Stimulated activated CD4-positive, alpha-beta T cell treated with anti-CD3 and anti-CD28 coated beads, TNF-alpha, amount 100 ng/mL, for 1 hour (primary cell): ENCODE measurements around the gene ABCC4.

ENCODE experiments used
- DNase-seq, 3 donors: peaks; one replicate each; pipeline ENCODE4 v3.0.0-alpha.2; 2020; ENCODE audit warnings: low read depth in 3 of 3, low spot score in 1 of 3

The ABCC4 gene

GRCh38 chr13:95159458-95159857 is 141.8 kb downstream of the ABCC4 start:
- no peak for DNase-seq

GRCh38 chr13:95156208-95156607 is 145.0 kb downstream of the ABCC4 start:
- DNase-seq = no peak

DNA sequence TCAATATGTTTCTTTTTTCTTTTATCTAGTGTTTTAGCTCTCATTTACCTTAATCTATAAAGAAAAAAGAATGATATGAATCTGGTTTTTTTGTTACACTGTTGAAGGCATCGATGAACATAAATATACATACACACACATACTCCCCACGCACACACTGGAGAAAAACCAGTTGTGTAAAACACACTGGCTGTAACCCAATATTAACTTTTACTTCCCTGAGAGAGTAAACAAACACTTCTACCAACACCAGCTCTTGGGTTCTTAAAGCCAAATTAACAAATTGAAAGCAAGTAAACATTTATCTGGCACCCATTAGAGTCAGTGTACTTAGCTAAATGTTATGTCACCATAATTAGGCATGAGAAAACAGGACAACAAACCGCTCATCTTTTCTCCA is 145.7 kb downstream of the ABCC4 start:
- DNase-seq = no peak

GRCh38 chr13:95155093-95155492 is 146.2 kb downstream of the ABCC4 start:
- DNase-seq = no peak

GRCh38 chr13:95154413-95154886 is 146.8 kb downstream of the ABCC4 start:
- no peak for DNase-seq

- DNase-seq = no peak
Measured at GRCh38 chr13:95153647-95154412, 147.4 kb downstream of the ABCC4 start.

DNA sequence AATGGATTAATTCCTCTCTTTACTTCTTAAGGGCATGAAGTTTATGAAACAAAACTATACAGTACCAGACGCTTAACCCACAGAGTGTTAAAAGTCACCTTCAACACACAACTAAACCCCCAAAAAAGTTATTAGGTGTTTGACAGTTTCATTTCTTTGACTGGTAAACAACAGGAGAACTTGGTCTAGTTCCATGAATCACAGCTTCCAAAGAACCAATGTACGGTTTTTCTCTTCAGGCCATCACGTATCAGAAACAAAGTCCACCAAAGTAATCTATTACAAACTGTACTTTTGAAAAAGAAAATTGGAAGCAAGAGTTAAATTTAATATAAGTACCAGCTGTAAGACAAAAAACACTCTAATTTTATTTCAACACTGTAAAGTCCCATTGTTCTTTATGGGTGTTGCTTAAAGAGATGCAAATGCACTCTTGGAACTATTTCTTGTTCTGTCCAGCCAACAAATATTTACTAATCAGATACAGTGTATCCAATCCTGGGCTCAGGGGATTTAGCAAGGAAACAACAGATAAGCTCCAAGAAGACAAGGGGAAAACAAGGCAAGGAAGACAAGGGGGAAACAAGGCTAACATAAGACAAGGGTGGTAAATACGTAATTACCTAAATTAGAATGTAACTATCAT is 149.2 kb downstream of the ABCC4 start:
- no peak for DNase-seq

DNA sequence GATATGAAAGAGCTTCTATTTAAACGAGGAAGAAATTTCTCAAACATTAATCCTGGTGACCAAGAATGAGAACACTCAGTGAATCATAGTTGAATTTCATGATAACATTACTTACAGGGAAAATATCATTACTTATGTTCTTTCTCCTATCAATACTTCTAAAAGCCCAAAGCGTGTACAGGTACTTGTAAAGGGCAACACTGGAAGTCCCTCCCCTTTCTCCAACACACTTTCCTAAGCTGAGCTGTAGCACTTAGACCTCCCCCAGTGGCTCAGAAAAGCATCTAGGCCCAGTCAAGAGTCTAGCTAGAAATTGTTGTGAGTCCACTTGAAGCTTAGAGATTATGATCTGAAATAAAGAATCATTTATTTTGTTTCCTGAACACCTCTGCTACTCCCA is 150.7 kb downstream of the ABCC4 start:
- DNase-seq = no peak

DNA sequence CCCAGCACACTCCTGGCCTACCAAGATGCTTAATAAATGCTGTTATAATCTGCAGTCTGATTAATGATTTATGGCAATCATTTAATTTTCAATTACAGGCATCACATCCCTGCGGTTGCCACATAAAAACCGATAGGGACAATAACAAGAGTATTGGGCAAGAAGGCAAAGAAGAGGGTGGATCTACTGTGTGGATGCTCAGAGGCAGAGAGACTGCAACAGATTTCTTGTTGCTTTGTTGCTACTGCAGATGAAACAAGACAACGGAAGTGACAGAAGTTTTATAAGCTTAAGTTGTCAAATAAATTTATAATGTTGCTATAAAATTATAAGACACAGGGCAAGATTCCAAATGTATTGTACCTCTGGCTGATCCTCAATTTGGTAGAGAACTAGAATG is 154.8 kb downstream of the ABCC4 start:
- no peak for DNase-seq

GRCh38 chr13:95145587-95145986 is 155.7 kb downstream of the ABCC4 start:
- no peak for DNase-seq

- no peak for DNase-seq
Measured at GRCh38 chr13:95140502-95140901, 160.7 kb downstream of the ABCC4 start.

GRCh38 chr13:95138876-95139585 is 162.2 kb downstream of the ABCC4 start:
- no peak for DNase-seq

- no peak for DNase-seq
Measured at GRCh38 chr13:95137096-95137495, 164.2 kb downstream of the ABCC4 start.

DNA sequence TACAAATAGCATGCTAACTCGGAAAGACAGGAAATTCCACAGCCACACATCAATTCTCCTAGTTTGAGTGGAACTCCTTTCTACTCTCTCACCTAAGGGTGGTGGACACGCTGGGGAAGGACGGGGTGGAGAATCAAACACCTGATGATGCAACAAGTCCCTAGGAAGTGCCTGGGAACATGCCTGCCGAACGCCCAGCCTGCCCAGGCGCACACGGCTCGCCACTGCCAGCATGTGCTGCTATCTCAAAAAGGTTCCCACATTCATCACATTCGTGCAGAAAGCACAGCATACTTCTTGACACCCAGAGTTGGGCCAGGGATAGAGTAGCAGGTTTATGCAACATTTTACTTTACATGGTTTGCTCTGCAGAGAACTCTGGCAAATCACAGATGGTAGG is 164.6 kb downstream of the ABCC4 start:
- DNase-seq = no peak

- no peak for DNase-seq
Measured at GRCh38 chr13:95133498-95133897, 167.8 kb downstream of the ABCC4 start.

- no peak for DNase-seq
Measured at GRCh38 chr13:95129004-95129403, 172.2 kb downstream of the ABCC4 start.

GRCh38 chr13:95128045-95128643 is 173.1 kb downstream of the ABCC4 start:
- DNase-seq = no peak

DNA sequence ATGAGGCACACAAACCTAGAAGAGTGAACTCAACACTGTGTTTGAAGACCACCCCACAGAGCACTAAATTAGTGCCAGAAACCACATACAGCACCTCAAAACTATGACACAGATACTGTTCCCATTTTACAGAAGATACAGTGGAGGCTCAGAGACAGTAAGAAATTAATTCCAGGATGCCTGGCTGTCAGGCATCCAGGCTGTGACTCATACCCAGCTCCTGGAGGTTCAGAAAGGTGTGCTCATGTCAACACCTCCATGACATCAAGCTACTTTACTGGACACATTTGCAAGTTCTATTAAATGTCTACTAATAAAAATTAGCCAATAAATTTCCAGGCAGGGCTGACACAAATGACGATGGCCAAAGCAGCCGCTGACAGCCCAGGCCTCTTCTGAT is 176.3 kb downstream of the ABCC4 start:
- DNase-seq = no peak

GRCh38 chr13:95123726-95124125 is 177.5 kb downstream of the ABCC4 start:
- no peak for DNase-seq

DNA sequence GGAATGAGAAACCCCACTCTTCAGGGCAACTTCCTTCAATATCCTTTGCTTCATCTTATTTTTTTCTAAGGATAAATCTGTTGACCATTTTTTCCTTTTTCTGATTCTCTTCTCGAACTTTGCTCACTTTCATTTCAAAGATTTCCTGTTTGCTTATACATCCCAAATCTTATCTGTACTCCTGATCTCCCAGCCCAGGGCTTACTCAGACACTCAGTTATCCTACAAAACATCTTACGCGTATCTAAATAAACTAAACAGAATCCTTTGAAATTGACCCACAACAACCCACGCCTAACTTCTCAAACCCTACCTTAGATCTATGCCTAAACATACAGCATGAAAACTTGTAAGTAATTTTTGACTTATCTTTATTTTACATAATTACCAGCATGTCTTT is 179.2 kb downstream of the ABCC4 start:
- no peak for DNase-seq

DNA sequence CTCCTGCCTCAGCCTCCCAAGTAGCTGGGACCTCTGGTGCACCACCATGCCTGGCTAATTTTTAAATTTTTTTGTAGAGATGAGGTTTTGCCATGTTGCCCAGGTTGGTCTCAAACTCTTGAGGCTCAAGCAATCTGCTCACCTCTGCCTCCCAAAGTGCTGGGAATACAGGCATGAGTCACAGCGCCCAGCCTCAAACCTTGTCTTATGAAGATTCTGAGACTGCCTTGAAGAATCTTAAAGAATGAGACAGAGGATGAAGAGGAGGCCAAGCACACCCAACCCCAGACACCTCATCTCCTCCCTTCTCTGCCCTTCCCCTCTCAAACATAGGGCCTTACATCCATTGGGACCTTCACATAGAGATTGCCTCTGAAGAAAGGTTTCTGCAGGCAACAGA is 179.7 kb downstream of the ABCC4 start:
- no peak for DNase-seq

DNA sequence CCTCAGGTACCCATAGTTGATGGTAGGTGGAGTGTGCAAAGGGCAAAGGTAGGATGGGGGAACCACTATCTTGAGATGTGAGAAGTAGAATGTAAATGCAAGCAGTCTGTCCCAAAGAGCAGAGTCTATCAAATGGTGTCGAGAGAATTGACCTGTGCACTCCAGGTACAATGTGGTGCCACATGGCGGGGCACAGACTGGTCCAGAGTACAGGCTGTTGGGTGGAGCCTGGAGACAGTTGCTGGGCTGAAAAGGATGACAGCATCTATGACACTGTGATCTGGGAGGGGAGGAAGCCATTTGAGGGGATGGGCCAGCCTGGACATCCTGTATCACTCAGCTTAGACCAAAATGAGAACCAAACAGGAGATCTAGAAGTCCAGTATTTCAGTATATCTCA is 180.6 kb downstream of the ABCC4 start:
- DNase-seq = no peak
